Right hindlimb (tissue), 1 donor: ENCODE measurements around the gene HAAO.
"Not testable (repeated sequence)": the region's sequence is repeated elsewhere in the genome, so short reads cannot be mapped to it uniquely, and the experiment has no call there.

Experiments used
- DNase-seq: peaks from one replicate; pipeline ENCODE4 v3.0.0-alpha.2; 2018

The HAAO gene

GRCh38 chr2:42742740-42743658 lies 49.4 kb downstream of the HAAO start:
- no peak for DNase-seq

DNA sequence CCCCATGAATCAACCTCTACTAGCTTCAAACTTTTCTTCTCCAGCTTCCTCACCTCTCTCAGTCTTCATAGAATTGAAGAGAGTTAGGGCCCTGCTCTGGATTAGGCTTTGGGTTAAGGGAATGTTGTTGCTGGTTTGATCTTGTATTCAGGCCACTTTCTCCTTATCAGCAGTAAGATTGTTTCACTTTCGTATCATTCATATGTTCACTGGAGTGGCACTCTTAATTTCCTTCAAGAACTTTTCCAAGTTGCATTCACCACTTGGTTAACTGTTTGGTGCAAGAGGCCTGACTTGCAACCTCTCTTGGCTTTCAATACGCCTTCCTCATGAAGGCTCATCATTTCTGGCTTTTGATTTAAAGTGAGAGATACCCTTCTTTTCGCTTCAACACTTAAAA lies 51.2 kb downstream of the HAAO start:
- DNase-seq = no peak

- DNase-seq = no peak
These were observed 55.6 kb downstream of the HAAO start for GRCh38 chr2:42736598-42737322.

- DNase-seq = no peak
These were observed 58.5 kb downstream of the HAAO start for GRCh38 chr2:42733852-42734251.

DNA sequence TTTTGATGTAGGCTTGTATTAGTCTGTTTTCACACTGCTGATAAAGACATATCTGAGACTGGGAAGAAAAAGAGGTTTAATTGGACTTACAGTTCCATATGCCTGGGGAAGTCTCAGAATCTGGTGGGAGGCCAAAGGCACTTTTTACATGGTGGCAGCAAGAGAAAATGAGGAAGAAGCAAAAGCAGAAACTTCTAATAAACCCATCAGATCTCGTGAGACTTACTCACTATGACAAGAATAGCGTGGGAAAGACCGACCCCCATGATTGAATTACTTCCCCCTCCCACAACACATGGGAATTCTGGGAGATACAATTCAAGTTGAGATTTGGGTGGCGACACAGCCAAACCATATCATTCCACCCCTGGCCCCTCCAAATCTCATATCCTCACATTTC lies 61.1 kb downstream of the HAAO start:
- not testable (repeated sequence) for DNase-seq

GRCh38 chr2:42726680-42727079 lies 65.7 kb downstream of the HAAO start:
- no peak for DNase-seq

DNA sequence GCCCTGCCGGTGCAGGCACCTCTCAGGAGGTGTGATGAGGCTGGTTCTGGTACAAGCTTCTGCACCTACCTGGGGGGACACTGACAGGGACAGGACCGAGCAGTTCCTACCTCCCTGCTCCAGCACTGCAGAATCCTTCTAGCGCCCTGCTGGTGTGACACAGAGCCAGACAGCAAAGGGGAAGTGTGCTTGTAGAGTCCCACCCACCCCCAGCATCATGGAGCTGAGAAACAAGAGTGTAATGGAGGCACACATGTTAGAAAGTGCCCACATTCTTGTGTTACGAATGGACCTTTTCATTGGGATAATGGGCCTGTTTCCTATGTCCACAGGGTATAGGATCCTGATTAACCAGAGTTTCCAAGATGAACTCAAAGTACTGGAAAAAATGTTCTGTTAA lies 66.7 kb downstream of the HAAO start:
- no peak for DNase-seq

GRCh38 chr2:42724886-42725285 lies 67.5 kb downstream of the HAAO start:
- DNase-seq = no peak

DNA sequence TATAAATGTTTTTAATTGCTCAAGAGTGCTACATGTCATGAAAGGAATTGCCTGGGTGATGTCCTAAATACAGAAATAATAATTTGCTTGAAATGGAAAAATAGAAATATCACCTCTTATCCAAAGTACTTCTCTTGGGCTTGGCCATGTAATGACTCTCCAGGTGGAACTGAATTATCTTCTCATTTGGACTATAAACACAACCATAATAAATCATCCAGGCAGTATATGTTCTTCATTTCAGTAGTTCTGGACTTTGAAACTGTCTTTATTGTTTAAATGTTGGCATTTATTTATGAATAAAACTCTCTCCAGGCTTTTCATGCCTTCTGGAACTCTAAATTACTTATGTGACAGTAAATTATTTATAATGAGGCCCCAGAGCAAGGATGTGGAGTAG lies 68.9 kb downstream of the HAAO start:
- no peak for DNase-seq

DNA sequence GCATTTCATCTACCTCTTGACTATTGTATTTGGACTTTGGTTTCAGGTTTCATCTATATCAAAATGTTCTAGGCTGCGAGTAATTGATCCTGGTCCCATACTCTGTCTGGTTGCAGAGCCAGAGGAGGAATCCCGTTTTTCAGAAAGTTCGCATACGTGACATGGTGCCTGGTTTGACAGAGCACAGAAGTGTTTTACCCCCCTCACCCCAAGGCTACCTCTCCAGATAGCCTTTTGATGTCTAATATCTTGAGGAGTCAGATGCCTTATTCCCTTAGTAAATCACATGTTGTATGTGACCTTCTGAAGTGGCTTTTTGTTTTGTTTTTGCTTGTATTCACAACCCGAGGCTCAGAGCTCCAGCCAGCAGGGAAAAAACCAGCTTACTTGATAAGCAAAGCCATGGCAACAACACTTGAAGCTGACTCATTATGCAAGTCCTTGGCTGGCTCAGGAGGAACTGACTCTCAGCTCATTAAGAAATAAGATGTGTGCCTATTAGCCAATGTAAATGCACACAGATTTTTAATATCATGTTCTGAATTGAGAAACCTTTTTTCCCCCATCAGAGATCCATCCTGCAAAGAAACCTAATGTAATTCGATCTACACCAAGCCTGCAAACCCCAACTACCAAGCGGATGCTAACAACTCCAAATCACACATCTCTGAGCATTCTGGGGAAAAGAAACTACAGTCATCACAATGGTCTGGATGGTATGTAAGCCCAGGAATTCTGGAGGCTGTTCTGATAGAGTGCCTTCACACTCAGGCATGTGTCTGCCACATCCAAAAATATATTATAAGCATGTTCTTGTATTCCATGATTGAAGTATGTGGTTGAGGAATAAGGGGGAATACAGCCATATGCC lies 69.8 kb downstream of the HAAO start:
- no peak for DNase-seq

DNA sequence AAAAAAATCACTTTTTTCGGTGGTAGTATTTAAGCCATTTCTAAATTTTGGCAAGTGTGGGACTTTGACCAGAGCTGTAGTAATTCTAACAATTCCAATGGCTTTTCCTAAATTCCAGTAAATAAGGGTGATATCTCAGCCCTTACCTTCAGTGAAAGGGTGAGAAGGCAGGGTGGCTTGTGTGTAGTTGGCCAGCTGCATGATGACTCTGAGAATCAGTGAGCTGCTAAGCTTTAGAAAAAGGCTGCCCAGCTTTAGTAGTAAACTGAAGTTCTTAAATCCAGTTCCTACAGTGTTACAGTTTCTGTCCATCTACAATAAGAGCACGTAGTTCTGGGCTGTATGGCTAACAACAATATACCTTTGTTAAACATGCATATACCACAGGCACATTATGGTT lies 70.5 kb downstream of the HAAO start:
- no peak for DNase-seq
